Mesendoderm (in vitro differentiated cells): ENCODE measurements around the gene ACOX3.

Experiments
- DNase-seq: peaks from one replicate; pipeline ENCODE4 v3.0.0; 2013
- H2AK5ac ChIP-seq: 2 replicates; pipeline ENCODE4 v1.6.1; 2013; ENCODE audit warnings: low read length, inconsistent platforms
- H2BK120ac ChIP-seq: 2 replicates; pipeline ENCODE4 v1.6.1; 2013; ENCODE audit warnings: low read depth, mild to moderate bottlenecking, low read length, moderate library complexity, mixed read lengths
- H2BK15ac ChIP-seq: replicated peaks from 2 replicates; pipeline ENCODE4 v1.6.1; 2013; ENCODE audit warnings: low read depth, mild to moderate bottlenecking, moderate library complexity
- H2BK5ac ChIP-seq: 2 replicates; pipeline ENCODE4 v1.6.1; 2013; ENCODE audit warnings: low read length, inconsistent platforms
- H3K18ac ChIP-seq: 2 replicates; pipeline ENCODE4 v1.6.1; 2013; ENCODE audit warnings: mild to moderate bottlenecking, low read length, mixed read lengths
- H3K23ac ChIP-seq: one replicate; pipeline ENCODE4 v1.6.1; 2013; ENCODE audit warnings: low read length
- H3K27ac ChIP-seq: 2 replicates; pipeline ENCODE4 v1.5.1; 2013; ENCODE audit warnings: low read depth, mild to moderate bottlenecking, inconsistent platforms, low read length, moderate library complexity
- H3K27me3 ChIP-seq: 2 replicates; pipeline ENCODE4 v1.6.1; 2013; ENCODE audit warnings: low read length, control low read depth, mild to moderate bottlenecking, inconsistent platforms; ENCODE audit not compliant: insufficient read depth, poor library complexity
- H3K36me3 ChIP-seq: 2 replicates; pipeline ENCODE4 v1.6.1; 2013; ENCODE audit warnings: low read length, inconsistent platforms; ENCODE audit not compliant: control insufficient read depth, insufficient read depth
- H3K4ac ChIP-seq: one replicate; pipeline ENCODE4 v1.6.1; 2013; ENCODE audit warnings: low read depth, mild to moderate bottlenecking, low read length, moderate library complexity
- H3K4me1 ChIP-seq: 2 replicates; pipeline ENCODE4 v1.6.1; 2013; ENCODE audit warnings: low read depth, low read length, inconsistent platforms; ENCODE audit not compliant: control insufficient read depth
- H3K4me2 ChIP-seq: 2 replicates; pipeline ENCODE4 v1.6.1; 2013; ENCODE audit warnings: low read length
- H3K4me3 ChIP-seq: 2 replicates; pipeline ENCODE4 v1.5.1; 2013; ENCODE audit warnings: mild to moderate bottlenecking, low read length
- H3K56ac ChIP-seq: one replicate; pipeline ENCODE4 v1.6.1; 2013; ENCODE audit warnings: low read length
- H3K79me1 ChIP-seq: 2 replicates; pipeline ENCODE4 v1.6.1; 2013; ENCODE audit warnings: low read length, inconsistent platforms
- H3K79me2 ChIP-seq: 2 replicates; pipeline ENCODE4 v1.6.1; 2013; ENCODE audit warnings: mild to moderate bottlenecking, low read length; ENCODE audit not compliant: control insufficient read depth, insufficient read depth
- H3K9ac ChIP-seq: 2 replicates; pipeline ENCODE4 v1.6.1; 2013; ENCODE audit warnings: low read length, inconsistent platforms
- H4K5ac ChIP-seq: one replicate; pipeline ENCODE4 v1.6.1; 2013; ENCODE audit warnings: low read length
- H4K8ac ChIP-seq: one replicate; pipeline ENCODE4 v1.6.1; 2013; ENCODE audit warnings: low read depth, mild to moderate bottlenecking, control low read depth, low read length, moderate library complexity
- WGBS: extraction: QIAGEN DNeasy Blood & Tissue Kit; methylation state at CpG from one replicate; pipeline ENCODE4 v1.1.7; 2013; ENCODE audit warnings: low lambda C conversion rate, missing lambda C conversion rate; ENCODE audit not compliant: insufficient coverage; ENCODE audit errors: extremely low coverage; 5-methylcytosine and 5-hydroxymethylcytosine counted together

ACOX3 gene

GRCh38 chr4:8355306-8355705 lies 85.2 kb downstream of the ACOX3 start:
- no peak overlapping the region for H3K9ac ChIP-seq
- no CpG with 5 or more reads among the region's 6 CpGs for WGBS
- no peak overlapping the region for H3K27ac ChIP-seq
- no peak overlapping the region for H2AK5ac ChIP-seq
- H4K8ac ChIP-seq = no peak overlapping the region
- no peak overlapping the region for H2BK120ac ChIP-seq
- H3K4me3 ChIP-seq = no peak overlapping the region
- H2BK5ac ChIP-seq = no peak overlapping the region
- no peak overlapping the region for H3K4me2 ChIP-seq
- H3K27me3 ChIP-seq = no peaks in the 10 kb centered on the region
- H3K4ac ChIP-seq = no peak overlapping the region
- H2BK15ac ChIP-seq = no peak overlapping the region
- H3K79me1 ChIP-seq = no peaks in the 10 kb centered on the region
- no peak overlapping the region for H4K5ac ChIP-seq
- DNase-seq = no peak
- no peak overlapping the region for H3K18ac ChIP-seq
- H3K23ac ChIP-seq = no peak overlapping the region
- no peak overlapping the region for H3K56ac ChIP-seq
- H3K36me3 ChIP-seq = no peaks in the 10 kb centered on the region
- no peaks in the 10 kb centered on the region for H3K4me1 ChIP-seq
- H3K79me2 ChIP-seq = no peaks in the 10 kb centered on the region

DNA sequence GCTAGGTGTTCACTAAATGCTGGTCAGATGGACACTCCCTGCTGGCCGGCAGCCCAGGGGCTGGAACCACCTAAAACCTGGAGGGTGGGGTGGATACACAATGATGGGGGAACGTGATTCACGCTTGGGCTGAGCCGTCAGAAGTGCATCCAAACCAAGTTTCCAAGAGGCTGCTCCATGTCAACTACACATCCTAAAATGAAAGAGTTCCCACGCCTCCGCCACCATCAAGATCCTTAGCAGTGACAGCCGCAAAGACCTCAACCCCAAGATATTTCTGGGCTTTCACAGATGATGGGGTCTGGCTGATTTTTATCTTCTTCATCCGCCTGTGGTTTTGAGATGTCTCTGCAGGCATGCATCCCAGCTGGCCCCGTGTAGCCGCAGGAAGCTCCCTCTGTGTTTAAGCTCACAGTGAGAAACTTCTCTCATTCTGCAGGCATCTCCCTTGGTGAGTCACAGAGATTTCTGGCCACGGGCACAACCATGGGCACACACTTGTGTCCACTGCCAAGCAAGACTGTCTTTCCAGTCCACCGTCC lies 86.5 kb downstream of the ACOX3 start:
- Histone ChIP-seq H4K5ac (no peak overlapping the region), H3K23ac (no peak overlapping the region), H3K4me1 (no peaks in the 10 kb centered on the region), H4K8ac (no peak overlapping the region), H2BK120ac (no peak overlapping the region), H3K9ac (no peak overlapping the region), H3K4ac (no peak overlapping the region), H3K79me1 (no peaks in the 10 kb centered on the region), H2BK5ac (no peak overlapping the region), H3K4me2 (no peak overlapping the region), H3K36me3 (no peaks in the 10 kb centered on the region), H2AK5ac (no peak overlapping the region), H2BK15ac (no peak overlapping the region), H3K27ac (no peak overlapping the region), H3K27me3 (no peaks in the 10 kb centered on the region), H3K79me2 (no peaks in the 10 kb centered on the region), H3K18ac (no peak overlapping the region), H3K56ac (no peak overlapping the region), H3K4me3 (no peak overlapping the region)
- no CpG with 5 or more reads among the region's 12 CpGs for WGBS
- no peak for DNase-seq

- no peak overlapping the region for H2BK15ac ChIP-seq
- no peaks in the 10 kb centered on the region for H3K79me1 ChIP-seq
- H3K4me3 ChIP-seq = no peak overlapping the region
- H3K4ac ChIP-seq = no peak overlapping the region
- no peak overlapping the region for H3K56ac ChIP-seq
- DNase-seq = no peak
- H2BK120ac ChIP-seq = no peak overlapping the region
- no peak overlapping the region for H3K27ac ChIP-seq
- no peaks in the 10 kb centered on the region for H3K36me3 ChIP-seq
- no peak overlapping the region for H3K23ac ChIP-seq
- H3K4me2 ChIP-seq = no peak overlapping the region
- no peak overlapping the region for H2BK5ac ChIP-seq
- H3K18ac ChIP-seq = no peak overlapping the region
- H2AK5ac ChIP-seq = no peak overlapping the region
- H3K4me1 ChIP-seq = no peaks in the 10 kb centered on the region
- no peak overlapping the region for H3K9ac ChIP-seq
- H3K79me2 ChIP-seq = no peaks in the 10 kb centered on the region
- WGBS = no CpG with 5 or more reads among the region's 9 CpGs
- no peaks in the 10 kb centered on the region for H3K27me3 ChIP-seq
- H4K5ac ChIP-seq = no peak overlapping the region
- no peak overlapping the region for H4K8ac ChIP-seq
Observed at GRCh38 chr4:8353158-8353669, 87.3 kb downstream of the ACOX3 start.

GRCh38 chr4:8352368-8353157 lies 88.0 kb downstream of the ACOX3 start:
- Histone ChIP-seq H3K4me2 (no peak overlapping the region), H4K5ac (no peak overlapping the region)
- WGBS = no CpG with 5 or more reads among the region's 20 CpGs

DNA sequence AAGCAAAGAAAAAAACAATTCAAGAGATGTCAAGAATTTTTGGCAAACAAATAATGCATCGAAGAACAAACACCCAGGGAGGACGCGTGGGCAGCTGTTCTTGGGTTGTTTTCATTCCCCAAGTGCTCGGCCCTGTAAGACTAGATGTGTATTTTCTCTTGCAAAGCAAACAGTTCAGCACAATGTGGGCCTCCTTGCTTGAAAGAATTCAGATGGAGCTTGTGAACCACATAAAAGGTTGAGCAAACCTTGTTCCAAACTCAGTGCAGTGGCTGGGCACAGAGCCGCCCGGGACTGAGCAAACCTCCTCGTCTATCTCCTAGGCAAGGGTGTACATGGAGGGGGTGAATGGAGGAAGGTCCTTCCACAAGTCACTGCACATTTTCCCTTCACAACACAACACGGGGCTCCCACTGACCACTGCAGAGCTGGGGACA lies 88.6 kb downstream of the ACOX3 start:
- Histone ChIP-seq H3K79me2 (no peaks in the 10 kb centered on the region), H3K18ac (no peak overlapping the region), H3K4me1 (no peaks in the 10 kb centered on the region), H2AK5ac (no peak overlapping the region), H3K27ac (no peak overlapping the region), H3K4me3 (no peak overlapping the region), H3K27me3 (no peaks in the 10 kb centered on the region), H4K8ac (no peak overlapping the region), H4K5ac (no peak overlapping the region), H2BK120ac (no peak overlapping the region), H2BK15ac (no peak overlapping the region), H2BK5ac (no peak overlapping the region), H3K4ac (no peak overlapping the region), H3K23ac (no peak overlapping the region), H3K36me3 (no peaks in the 10 kb centered on the region), H3K9ac (no peak overlapping the region), H3K4me2 (no peak overlapping the region), H3K79me1 (no peaks in the 10 kb centered on the region), H3K56ac (no peak overlapping the region)
- no CpG with 5 or more reads among the region's 8 CpGs for WGBS
- no peak for DNase-seq

More at GRCh38 chr4:8352368-8353157, 88.0 kb downstream of the ACOX3 start:
- Histone ChIP-seq H3K36me3 (no peaks in the 10 kb centered on the region), H3K27ac (no peak overlapping the region), H2BK120ac (no peak overlapping the region), H3K4me1 (no peaks in the 10 kb centered on the region), H3K18ac (no peak overlapping the region), H3K4ac (no peak overlapping the region), H3K9ac (no peak overlapping the region), H2BK5ac (no peak overlapping the region), H2BK15ac (no peak overlapping the region), H4K8ac (no peak overlapping the region), H3K27me3 (no peaks in the 10 kb centered on the region), H2AK5ac (no peak overlapping the region), H3K79me1 (no peaks in the 10 kb centered on the region), H3K4me3 (no peak overlapping the region), H3K56ac (no peak overlapping the region), H3K23ac (no peak overlapping the region), H3K79me2 (no peaks in the 10 kb centered on the region)
- DNase-seq = no peak
